Measurements from ENCODE around the gene DLG1. TPM values are rescaled to one million over a fixed set of nuclear protein-coding genes. Genes with fewer than 3 reads are reported as not detected.

DLG1 gene
- polyA plus RNA-seq, 1 donor from 2014 or later = 43.9 TPM

- H3K36me3 ChIP-seq (ENCODE audit: insufficient read depth, low read length) = no peaks in the 10 kb centered on the region
- H4K20me1 ChIP-seq (ENCODE audit: insufficient read depth) = no peaks in the 10 kb centered on the region
Observed at GRCh38 chr3:197229178-197229577, 69.2 kb downstream of the DLG1 start.

GRCh38 chr3:197227780-197228574 is 70.4 kb downstream of the DLG1 start:
- Histone ChIP-seq H3K36me3 (ENCODE audit: insufficient read depth, low read length) (no peaks in the 10 kb centered on the region), H3K79me2 (replicated peaks; ENCODE audit: insufficient read depth, low read length) (peaks cover 46% of the 10 kb centered on the region), H3K9me2 (ENCODE audit: insufficient read depth, low read length) (no peaks in the 10 kb centered on the region), H3K4me3 (ENCODE audit: low read length) (no peak overlapping the region), H3K4me2 (ENCODE audit: low read length) (no peak overlapping the region), H4K20me1 (ENCODE audit: insufficient read depth) (no peaks in the 10 kb centered on the region), H3F3A (ENCODE audit: insufficient read depth, low read length, poor library complexity, severe bottlenecking) (no peaks in the 10 kb centered on the region), H3K9ac (ENCODE audit: low read length) (no peak overlapping the region), H3K27ac (ENCODE audit: low read length) (no peak overlapping the region), H3K27me3 (ENCODE audit: insufficient read depth, low read depth, low read length) (no peaks in the 10 kb centered on the region), H3K9me3 (ENCODE audit: low read length) (no peaks in the 10 kb centered on the region), H2AFZ (ENCODE audit: low read depth, low read length) (no peak overlapping the region)
- TF ChIP-seq EZH2 (IDR thresholded peaks at IDR 0.05; ENCODE audit: borderline replicate concordance, insufficient read depth, low read length, poor library complexity, severe bottlenecking) (no peak), POLR2AphosphoS5 (IDR thresholded peaks at IDR 0.05) (no peak), RAD21 (conservative IDR thresholded peaks at IDR 0.05) (no peak), CTCF (IDR thresholded peaks at IDR 0.05; ENCODE audit: poor library complexity, severe bottlenecking) (no peak), MXI1 (conservative IDR thresholded peaks at IDR 0.05; ENCODE audit: poor library complexity, severe bottlenecking) (no peak), TAF1 (IDR thresholded peaks at IDR 0.05; ENCODE audit: low read depth) (no peak)

More at GRCh38 chr3:197229178-197229577, 69.2 kb downstream of the DLG1 start:
- Histone ChIP-seq H3K79me2 (replicated peaks; ENCODE audit: insufficient read depth, low read length) (peaks cover 42% of the 10 kb centered on the region), H2AFZ (ENCODE audit: low read depth, low read length) (no peak overlapping the region), H3K27me3 (ENCODE audit: insufficient read depth, low read depth, low read length) (no peaks in the 10 kb centered on the region), H3F3A (ENCODE audit: insufficient read depth, low read length, poor library complexity, severe bottlenecking) (no peaks in the 10 kb centered on the region), H3K9me2 (ENCODE audit: insufficient read depth, low read length) (no peaks in the 10 kb centered on the region), H3K4me3 (ENCODE audit: low read length) (no peak overlapping the region), H3K9me3 (ENCODE audit: low read length) (no peaks in the 10 kb centered on the region), H3K4me2 (ENCODE audit: low read length) (no peak overlapping the region), H3K27ac (ENCODE audit: low read length) (no peak overlapping the region), H3K9ac (ENCODE audit: low read length) (no peak overlapping the region)
- TF ChIP-seq REST (IDR thresholded peaks at IDR 0.05; ENCODE audit: borderline replicate concordance) (no peak), EZH2 (IDR thresholded peaks at IDR 0.05; ENCODE audit: borderline replicate concordance, insufficient read depth, low read length, poor library complexity, severe bottlenecking) (no peak), EP300 (conservative IDR thresholded peaks at IDR 0.05; ENCODE audit: poor library complexity, severe bottlenecking) (no peak), SMC3 (conservative IDR thresholded peaks at IDR 0.05; ENCODE audit: poor library complexity) (no peak), CTCF (IDR thresholded peaks at IDR 0.05; ENCODE audit: poor library complexity, severe bottlenecking) (no peak), TAF1 (IDR thresholded peaks at IDR 0.05; ENCODE audit: low read depth) (no peak), MXI1 (conservative IDR thresholded peaks at IDR 0.05; ENCODE audit: poor library complexity, severe bottlenecking) (no peak), POLR2AphosphoS5 (IDR thresholded peaks at IDR 0.05) (no peak), RAD21 (conservative IDR thresholded peaks at IDR 0.05) (no peak)

Data from neural cell (in vitro differentiated cells).